Measurements from ENCODE around the gene ELOA. TPM values are rescaled to one million over a fixed set of nuclear protein-coding genes. Genes with fewer than 3 reads are reported as not detected.

ELOA gene
- total RNA-seq, 2 donors from 2014 or later = 25.5 to 27.5 TPM

GRCh38 chr1:23742670-23743286 is 493 bp upstream of the ELOA start:
- Histone ChIP-seq H3K36me3 (no peaks in the 10 kb centered on the region), H3K27ac (peak overlapping the region; percentile 92), H3K4me1 (peaks cover 0 to 36% of the 10 kb centered on the region in 2 donors), H3K27me3 (no peaks in the 10 kb centered on the region), H3K9me3 (no peaks in the 10 kb centered on the region), H3K4me3 (peak overlapping the region; percentile 92 to 98)
- DNase-seq (ENCODE audit: low spot score) = no peak
- TF ChIP-seq, protein P1, sequence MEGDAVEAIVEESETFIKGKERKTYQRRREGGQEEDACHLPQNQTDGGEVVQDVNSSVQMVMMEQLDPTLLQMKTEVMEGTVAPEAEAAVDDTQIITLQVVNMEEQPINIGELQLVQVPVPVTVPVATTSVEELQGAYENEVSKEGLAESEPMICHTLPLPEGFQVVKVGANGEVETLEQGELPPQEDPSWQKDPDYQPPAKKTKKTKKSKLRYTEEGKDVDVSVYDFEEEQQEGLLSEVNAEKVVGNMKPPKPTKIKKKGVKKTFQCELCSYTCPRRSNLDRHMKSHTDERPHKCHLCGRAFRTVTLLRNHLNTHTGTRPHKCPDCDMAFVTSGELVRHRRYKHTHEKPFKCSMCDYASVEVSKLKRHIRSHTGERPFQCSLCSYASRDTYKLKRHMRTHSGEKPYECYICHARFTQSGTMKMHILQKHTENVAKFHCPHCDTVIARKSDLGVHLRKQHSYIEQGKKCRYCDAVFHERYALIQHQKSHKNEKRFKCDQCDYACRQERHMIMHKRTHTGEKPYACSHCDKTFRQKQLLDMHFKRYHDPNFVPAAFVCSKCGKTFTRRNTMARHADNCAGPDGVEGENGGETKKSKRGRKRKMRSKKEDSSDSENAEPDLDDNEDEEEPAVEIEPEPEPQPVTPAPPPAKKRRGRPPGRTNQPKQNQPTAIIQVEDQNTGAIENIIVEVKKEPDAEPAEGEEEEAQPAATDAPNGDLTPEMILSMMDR (IDR thresholded peaks at IDR 0.05) = no peak

DNA sequence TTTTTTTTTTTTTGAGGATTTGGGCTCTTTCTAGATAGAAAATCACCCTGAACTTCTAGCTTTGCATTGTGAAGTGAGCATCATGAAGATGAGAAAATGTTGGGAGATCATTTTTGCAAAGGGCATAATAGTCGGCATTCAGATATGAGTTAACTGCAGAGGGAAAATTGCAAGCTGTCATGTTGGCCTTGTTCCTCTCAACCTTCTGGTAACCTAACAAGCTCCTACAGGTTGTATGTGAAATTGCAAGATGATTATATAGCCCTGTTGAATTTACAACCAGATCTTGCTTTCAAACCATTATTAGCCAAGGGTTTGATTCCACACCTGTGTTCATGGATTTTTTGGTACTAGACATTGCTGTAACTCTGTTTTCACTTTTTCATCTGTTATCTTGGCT is 2.2 kb downstream of the ELOA start:
- H3K4me1 ChIP-seq = peaks cover 0 to 44% of the 10 kb centered on the region in 2 donors
- no peak overlapping the region for H3K4me3 ChIP-seq

GRCh38 chr1:23748016-23748415 is 4.7 kb downstream of the ELOA start:
- no peaks in the 10 kb centered on the region for H3K27me3 ChIP-seq
- no peaks in the 10 kb centered on the region for H3K9me3 ChIP-seq
- peaks cover 0 to 36% of the 10 kb centered on the region in 2 donors for H3K4me1 ChIP-seq
- no peak for DNase-seq (ENCODE audit: low spot score)
- TF ChIP-seq, protein P1 (IDR thresholded peaks at IDR 0.05) = no peak
- H3K36me3 ChIP-seq = peaks cover 26% of the 10 kb centered on the region
- no peak overlapping the region for H3K4me3 ChIP-seq
- no peak overlapping the region for H3K27ac ChIP-seq

More for the DNA sequence above, 2.2 kb downstream of the ELOA start:
- TF ChIP-seq, protein P1 (IDR thresholded peaks at IDR 0.05) = no peak
- H3K27ac ChIP-seq = no peak overlapping the region
- DNase-seq (ENCODE audit: low spot score) = no peak
- H3K27me3 ChIP-seq = no peaks in the 10 kb centered on the region
- peaks cover under 1% of the 10 kb centered on the region for H3K36me3 ChIP-seq
- H3K9me3 ChIP-seq = no peaks in the 10 kb centered on the region

DNA sequence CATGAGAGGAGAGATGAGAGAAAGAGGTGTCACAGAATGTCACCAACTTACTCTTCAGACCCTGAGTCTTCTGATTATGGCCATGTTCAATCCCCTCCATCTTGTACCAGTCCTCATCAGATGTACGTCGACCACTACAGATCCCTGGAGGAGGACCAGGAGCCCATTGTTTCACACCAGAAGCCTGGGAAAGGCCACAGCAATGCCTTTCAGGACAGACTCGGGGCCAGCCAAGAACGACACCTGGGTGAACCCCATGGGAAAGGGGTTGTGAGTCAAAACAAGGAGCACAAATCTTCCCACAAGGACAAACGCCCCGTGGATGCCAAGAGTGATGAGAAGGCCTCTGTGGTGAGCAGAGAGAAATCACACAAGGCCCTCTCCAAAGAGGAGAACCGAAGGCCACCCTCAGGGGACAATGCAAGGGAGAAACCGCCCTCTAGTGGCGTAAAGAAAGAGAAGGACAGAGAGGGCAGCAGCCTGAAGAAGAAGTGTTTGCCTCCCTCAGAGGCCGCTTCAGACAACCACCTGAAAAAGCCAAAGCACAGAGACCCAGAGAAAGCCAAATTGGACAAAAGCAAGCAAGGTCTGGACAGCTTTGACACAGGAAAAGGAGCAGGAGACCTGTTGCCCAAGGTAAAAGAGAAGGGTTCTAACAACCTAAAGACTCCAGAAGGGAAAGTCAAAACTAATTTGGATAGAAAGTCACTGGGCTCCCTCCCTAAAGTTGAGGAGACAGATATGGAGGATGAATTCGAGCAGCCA is 8.0 kb downstream of the ELOA start:
- TF ChIP-seq, protein P1 (IDR thresholded peaks at IDR 0.05) = peak; percentile 19 to 67
- Histone ChIP-seq H3K9me3 (no peaks in the 10 kb centered on the region), H3K4me3 (no peak overlapping the region), H3K27ac (no peak overlapping the region), H3K27me3 (no peaks in the 10 kb centered on the region), H3K36me3 (peaks cover 58% of the 10 kb centered on the region), H3K4me1 (peaks cover 0 to 22% of the 10 kb centered on the region in 2 donors)
- no peak for DNase-seq (ENCODE audit: low spot score)

- Histone ChIP-seq H3K9me3 (no peaks in the 10 kb centered on the region), H3K4me1 (peaks cover 0 to 19% of the 10 kb centered on the region in 2 donors), H3K27ac (no peak overlapping the region), H3K27me3 (no peaks in the 10 kb centered on the region), H3K4me3 (no peak overlapping the region), H3K36me3 (peaks cover 64% of the 10 kb centered on the region)
- TF ChIP-seq, protein P1 (IDR thresholded peaks at IDR 0.05) = no peak
- no peak for DNase-seq (ENCODE audit: low spot score)
These were observed 8.5 kb downstream of the ELOA start for GRCh38 chr1:23751815-23752200.

Measured in right atrium auricular region (tissue), 2 donors.